NCI-H2171 (cell line): ENCODE measurements around the gene CLOCK.

Experiments
- DNase-seq: peaks from one replicate; lab custom pipeline; 2025; lab: John Stamatoyannopoulos, UW

CLOCK gene

GRCh38 chr4:55475394-55476243, 71.1 kb downstream of the CLOCK start:
- no peak for DNase-seq

- DNase-seq: no peak
These were observed 76.7 kb downstream of the CLOCK start for GRCh38 chr4:55469979-55470378.

DNA sequence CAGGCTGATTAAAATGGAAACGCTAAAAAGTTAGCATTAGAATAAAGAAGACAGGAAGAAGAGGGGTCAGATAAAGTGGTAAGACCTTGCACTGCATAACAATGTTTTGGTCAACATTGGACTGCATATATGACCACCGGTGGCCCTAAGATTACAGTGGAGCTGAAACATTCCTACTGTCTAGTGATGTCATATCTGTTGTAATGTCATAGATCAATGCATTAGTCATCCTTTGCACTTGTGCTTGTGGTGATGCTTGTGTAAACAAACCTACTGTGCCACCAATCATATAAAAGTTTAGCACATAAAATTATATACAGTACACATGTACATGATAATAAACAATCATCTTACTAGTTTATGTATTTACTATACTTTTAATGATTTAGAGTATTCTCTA, 78.0 kb downstream of the CLOCK start:
- no peak for DNase-seq

DNA sequence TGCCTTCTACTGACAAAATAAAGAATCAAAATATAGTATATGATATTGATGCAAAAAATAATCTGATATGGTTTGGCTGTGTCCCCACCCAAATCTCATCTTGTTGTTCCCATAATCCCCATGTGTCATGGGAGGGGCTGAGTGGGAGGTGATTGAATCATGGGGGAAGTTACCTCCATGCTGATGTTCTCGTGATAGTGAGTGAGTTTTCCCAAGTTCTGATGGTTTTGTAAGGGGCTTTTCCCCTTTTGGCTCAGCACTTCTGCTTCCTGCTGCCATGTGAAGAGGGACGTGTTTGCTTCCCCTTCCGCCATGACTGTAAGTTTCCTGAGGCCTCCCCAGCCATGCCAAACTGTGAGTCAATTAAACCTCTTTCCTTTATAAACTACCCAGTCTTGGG, 80.7 kb downstream of the CLOCK start:
- no peak for DNase-seq

- no peak for DNase-seq
These were observed 88.1 kb downstream of the CLOCK start for GRCh38 chr4:55458611-55459010.

DNA sequence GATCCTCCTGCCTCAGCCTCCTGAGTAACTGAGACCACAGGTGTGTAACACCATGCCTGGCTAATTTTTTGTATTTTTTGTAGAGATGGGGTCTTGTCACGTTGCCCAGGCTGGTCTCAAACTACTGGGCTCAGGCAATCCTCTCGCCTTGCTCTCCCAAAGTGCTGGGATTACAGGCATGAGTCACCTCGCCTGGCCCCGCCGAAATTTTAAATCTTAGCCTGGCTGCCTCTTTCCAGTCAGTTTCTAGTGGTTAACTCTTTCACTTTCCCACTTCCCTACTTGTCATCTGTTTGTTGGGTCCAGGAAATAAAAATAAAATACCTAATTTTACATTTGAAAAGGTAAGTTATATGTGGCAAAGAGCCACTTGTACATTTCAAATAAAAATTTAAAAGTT, 88.5 kb downstream of the CLOCK start:
- DNase-seq: no peak

GRCh38 chr4:55450566-55450965, 96.1 kb downstream of the CLOCK start:
- no peak for DNase-seq

DNA sequence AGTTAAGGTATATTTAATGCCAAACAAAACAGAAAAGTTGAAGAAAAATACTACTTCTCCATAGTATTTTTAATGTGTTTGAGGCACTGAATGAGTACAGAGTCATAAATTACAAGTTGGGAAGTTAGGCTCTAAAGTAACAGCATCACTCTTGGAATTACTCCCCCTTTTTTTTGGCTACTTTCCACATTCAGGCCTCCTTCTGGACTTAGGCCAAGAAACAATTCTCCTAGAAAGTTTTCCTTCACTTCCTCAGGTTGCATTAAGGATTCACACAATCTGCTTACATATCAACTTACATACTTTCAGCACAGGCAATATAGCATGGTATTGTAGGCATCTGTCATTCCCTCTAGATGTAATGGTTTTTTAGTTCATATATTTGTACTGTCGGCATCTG, 98.9 kb downstream of the CLOCK start:
- DNase-seq: peak; percentile 37

DNA sequence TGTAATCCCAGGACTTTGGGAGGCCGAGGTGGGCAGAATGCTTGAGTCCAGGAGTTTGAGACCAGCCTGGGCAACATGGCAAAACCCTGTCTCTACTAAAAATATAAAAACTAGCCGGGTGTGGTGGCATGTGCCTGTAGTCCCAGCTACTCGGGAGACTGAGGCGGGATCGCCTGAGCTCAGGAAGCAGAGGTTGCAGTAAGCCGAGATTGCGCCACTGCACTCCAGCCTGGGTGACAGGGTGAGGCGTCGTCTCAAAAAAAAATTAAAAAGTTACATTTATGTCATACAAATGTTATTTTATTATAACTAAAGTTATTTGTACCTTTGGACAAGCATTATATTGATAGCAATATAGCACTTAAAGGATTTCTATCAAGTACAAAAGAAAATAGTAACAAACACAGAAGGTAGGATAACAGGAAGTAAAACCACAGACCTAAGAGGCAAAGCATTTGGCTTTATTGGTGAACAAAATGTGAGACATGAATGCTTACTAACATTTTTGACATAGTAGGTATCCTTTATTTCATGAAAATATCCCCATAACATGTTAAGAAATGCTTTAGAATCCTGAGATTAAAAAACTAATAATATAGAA, 99.5 kb downstream of the CLOCK start:
- no peak for DNase-seq

DNA sequence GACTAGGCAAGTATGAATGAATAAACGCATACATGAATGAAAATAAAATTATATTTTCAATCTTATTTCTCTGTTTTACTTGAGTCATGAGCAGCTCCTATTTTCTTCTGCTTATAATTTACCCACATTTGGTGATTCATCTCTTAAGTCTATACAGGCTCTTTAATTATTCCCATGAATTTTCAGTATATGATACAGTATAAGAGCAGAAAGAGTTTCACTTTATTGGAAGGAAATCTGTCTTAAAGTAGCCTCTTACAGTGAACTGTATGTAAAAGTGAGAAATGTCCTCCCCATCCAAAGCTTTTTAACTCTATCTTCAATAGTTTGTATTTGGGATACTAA, 100.2 kb downstream of the CLOCK start:
- DNase-seq: no peak

- DNase-seq: no peak
These were observed 100.7 kb downstream of the CLOCK start for GRCh38 chr4:55445921-55446577.

DNA sequence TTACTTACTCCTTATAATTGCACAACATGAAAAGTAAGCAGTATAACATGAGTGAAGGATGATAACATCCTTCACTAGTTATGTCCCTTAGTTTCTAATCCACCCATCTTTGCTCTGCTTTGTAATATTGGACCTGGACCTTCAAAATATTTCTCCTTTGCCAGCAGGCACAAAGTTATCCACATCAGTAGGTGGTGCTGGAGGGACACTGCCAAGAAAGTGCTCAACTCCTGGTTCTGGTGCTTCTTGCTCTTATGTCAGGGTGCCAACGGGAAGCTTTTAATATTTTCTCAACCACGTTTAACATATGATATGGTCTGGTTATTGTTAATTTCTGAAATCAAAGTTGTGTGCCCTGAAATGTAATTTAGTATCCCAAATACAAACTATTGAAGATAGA, 101.9 kb downstream of the CLOCK start:
- DNase-seq: no peak

DNA sequence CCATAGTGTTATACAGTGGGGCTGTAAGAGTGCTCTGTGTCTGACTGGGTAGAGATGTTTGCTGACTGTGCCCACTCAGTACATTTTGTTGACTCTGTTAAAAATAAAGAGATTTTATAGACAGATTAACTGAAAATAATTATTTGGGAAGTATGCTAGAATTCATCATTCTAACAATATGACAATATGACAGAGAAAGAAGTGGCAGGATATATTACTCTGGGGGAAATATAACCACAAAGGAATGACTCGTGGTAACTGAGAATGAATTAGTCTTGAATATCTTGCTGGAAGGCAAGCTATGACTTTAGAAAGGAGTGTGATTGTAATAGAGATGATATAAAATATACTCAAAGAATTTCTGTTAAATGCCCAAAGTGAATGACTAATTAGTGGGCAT, 104.2 kb downstream of the CLOCK start:
- no peak for DNase-seq

DNA sequence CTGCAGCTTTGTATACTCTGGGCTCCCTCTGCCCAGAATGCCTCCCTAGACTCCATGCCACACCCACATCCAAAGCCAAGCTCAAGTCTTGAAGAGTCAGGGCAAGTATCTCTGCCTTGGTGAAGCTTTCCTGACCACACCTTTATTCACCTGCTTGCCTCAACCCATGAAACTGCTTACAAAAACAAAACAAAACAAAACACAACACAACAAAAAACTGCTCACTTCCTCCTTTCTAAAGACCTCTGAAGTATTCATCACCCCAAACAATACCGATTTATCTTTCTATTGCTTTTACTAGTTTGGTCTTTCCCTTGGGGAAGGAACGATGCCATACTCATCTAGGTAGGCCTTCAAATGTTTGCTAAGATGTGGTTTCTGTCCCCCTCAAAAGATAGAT, 105.9 kb downstream of the CLOCK start:
- no peak for DNase-seq

- DNase-seq: no peak
These were observed 107.7 kb downstream of the CLOCK start for GRCh38 chr4:55439023-55439422.

DNA sequence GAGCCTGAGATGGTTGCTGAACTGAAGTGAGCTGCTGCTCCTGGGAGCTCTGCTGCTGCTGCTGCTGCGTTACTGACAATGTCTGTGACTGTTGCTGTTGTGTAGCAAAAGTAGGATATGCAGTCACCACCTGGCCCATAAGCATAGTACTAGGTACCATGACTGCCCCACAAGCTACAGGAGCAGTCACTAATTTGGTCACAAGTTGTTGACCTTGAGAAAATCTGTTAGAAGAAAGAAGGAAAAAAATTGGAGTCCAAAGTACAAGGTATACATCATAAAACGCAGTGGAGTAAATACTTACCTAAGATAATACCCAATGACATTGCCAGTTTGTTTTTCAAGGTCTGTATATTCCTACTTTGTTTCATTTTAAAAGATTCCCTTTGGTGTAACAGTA, 108.4 kb downstream of the CLOCK start:
- DNase-seq: no peak

DNA sequence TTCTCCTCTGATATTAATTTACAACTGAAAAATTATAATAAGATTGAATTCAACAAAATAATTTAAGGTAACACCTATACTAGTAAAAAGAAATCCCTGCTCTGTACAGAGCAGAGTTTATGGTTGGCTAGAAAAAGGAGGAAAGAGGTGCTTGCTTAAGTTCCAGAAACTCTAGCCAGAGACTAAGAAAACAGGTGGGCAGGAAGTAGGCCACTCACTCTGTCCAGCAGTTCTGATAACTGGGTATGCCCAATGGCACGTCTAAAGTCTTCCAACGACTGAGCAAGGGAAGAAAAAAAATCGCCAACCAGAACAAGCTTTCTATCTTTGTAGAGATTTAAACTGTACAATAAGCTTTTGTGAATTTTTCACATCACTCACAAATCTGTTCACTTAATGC, 108.9 kb downstream of the CLOCK start:
- no peak for DNase-seq

DNA sequence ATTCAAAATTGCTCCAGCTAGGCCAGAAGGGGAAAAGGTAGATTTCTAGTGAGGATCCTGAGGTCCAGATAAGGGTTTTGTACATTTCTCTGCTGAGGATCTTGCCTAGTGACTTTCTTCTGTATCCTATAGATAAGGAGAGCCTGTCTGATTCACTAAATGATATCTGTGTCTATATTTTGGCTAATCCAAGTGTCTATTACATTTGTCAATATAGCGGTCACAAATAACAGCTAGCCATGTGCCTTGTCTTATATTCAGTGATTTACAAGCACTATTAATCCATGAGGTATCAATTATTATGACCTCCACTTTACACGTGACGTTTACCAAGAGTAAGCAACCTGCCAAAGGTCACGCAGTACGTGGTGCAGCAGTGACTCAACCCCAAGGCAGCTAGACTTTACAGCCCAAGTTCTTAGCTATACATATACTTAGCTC, 109.3 kb downstream of the CLOCK start:
- no peak for DNase-seq

DNA sequence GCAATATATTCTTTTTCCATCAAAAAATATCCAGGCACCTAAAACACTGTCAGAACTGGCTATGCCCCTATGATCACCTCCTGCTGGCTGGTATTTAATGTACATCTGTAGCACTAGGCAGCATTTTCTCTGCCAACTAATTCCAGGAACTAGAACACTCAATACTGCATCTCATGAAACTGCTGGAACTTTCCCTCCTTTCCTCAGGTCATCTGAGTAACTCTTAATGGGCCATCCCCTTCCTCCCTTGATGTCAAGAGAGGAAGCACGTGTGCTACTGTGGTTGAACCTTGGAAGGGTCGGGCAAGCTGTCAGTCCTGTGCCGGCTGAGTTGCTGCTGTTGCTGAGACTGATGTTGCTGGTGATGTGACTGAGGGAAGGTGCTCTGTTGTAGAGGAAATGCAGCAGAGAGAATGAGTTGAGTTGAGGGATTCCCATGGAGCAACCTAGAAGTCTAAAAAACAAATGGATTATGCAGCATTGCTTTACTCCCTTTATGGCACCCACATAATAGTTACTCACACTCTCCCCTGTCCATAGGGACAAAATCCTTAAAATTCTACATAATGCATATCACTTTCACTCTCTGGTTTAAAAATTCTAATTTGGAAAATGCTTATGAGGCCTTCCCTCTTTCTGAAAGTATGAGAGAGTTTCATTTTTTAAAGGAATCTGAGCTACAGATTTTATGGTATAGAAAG, 111.4 kb downstream of the CLOCK start:
- no peak for DNase-seq

DNA sequence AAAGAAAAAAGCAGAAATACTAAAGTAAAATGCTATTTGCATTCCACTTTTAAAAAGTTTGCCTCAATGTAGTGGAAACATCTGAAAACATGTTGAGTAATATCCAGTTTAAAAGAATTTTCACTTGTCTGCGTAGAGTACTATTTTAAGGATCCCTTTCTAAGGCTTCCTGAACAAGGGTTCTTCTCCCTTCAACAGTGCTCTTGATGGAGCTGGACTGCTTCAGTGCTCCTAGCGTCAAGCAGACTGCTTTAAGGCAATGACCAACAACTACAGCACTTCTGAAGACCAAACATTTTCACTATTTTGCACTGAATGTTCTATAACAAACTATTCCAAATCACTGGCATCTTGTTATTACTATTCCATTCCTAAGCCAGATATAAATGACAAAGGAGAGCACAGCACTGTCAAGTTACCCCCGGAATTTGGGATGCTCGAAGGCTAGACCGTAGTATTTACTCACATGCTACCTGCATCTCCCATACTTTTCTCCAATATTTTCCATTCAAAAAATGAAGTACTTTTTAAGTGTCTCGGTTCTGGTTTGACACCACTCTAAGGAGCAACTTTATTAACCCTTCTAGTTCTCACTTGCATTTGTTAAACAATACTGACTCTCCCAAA, 114.9 kb downstream of the CLOCK start:
- DNase-seq: no peak

- DNase-seq: no peak
These were observed 121.9 kb downstream of the CLOCK start for GRCh38 chr4:55424791-55425190.

- DNase-seq: no peak
These were observed 130.5 kb downstream of the CLOCK start for GRCh38 chr4:55416176-55416575.
